A673 (cell line): ENCODE measurements around the gene AMIGO3. TPM values are rescaled to one million over a fixed set of nuclear protein-coding genes. Genes with fewer than 3 reads are reported as not detected.
"Not testable (repeated sequence)": the region's sequence is repeated elsewhere in the genome, so short reads cannot be mapped to it uniquely, and the experiment has no call there.

ENCODE experiments used
- BruUV-seq: library from RNA; stranded (reverse); fragments of 400-500 nt; replicated peaks from 2 replicates; lab custom pipeline; 2021; lab: Mats Ljungman, UMichigan
- CTCF ChIA-PET: fragments of 300-600 bp; sonication (Branson Sonifier 250); formaldehyde crosslinking; loops from one replicate; lab custom pipeline; 2022; ENCODE audit warnings: antibody characterized with exemption; lab: Charles Lee
- POLR2A ChIA-PET: fragments of 300-600 bp; sonication (Branson Sonifier 250); formaldehyde crosslinking; loops from one replicate; lab custom pipeline; 2022; ENCODE audit warnings: antibody characterized with exemption; ENCODE audit not compliant: low non-redundant PET; lab: Charles Lee
- DNase-seq: peaks from one replicate; pipeline ENCODE4 v3.0.0-alpha.2; 2015; ENCODE audit warnings: low spot score
- H3K27ac ChIP-seq: fragments of 200-600 bp; sonication (generic); 2 replicates; pipeline ENCODE4 v1.5.1; 2016; ENCODE audit warnings: mixed run types, low read depth, mild to moderate bottlenecking, mixed read lengths, antibody characterized with exemption, low read length; ENCODE audit not compliant: poor library complexity, severe bottlenecking
- H3K27me3 ChIP-seq: fragments of 200-600 bp; sonication (generic); replicated peaks from 2 replicates; pipeline ENCODE4 v1.6.1; 2017; ENCODE audit warnings: mixed run types, low read depth, mild to moderate bottlenecking, mixed read lengths, antibody characterized with exemption, low read length; ENCODE audit not compliant: insufficient read depth, poor library complexity
- H3K36me3 ChIP-seq: fragments of 200-600 bp; sonication (generic); 2 replicates; pipeline ENCODE4 v1.6.1; 2016; ENCODE audit warnings: mixed run types, mild to moderate bottlenecking, mixed read lengths, antibody characterized with exemption, low read length; ENCODE audit not compliant: insufficient read depth, poor library complexity, severe bottlenecking
- H3K4me1 ChIP-seq: fragments of 200-600 bp; sonication (generic); 2 replicates; pipeline ENCODE4 v1.6.1; 2017; ENCODE audit warnings: mixed run types, mild to moderate bottlenecking, mixed read lengths, antibody characterized with exemption, low read length; ENCODE audit not compliant: insufficient read depth, poor library complexity, severe bottlenecking
- H3K4me3 ChIP-seq: fragments of 200-600 bp; sonication (generic); 2 replicates; pipeline ENCODE4 v1.5.1; 2016; ENCODE audit warnings: low read depth, mixed run types, mild to moderate bottlenecking, mixed read lengths, low read length; ENCODE audit not compliant: poor library complexity, severe bottlenecking
- H3K9me3 ChIP-seq: fragments of 200-600 bp; sonication (generic); 2 replicates; pipeline ENCODE4 v1.6.1; 2016; ENCODE audit warnings: mixed run types, low read depth, mild to moderate bottlenecking, mixed read lengths, antibody characterized with exemption, low read length; ENCODE audit not compliant: poor library complexity, severe bottlenecking
- CTCF ChIP-seq: fragments of 300-800, 200-600 bp; sonication (generic); conservative IDR thresholded peaks from 2 replicates; pipeline ENCODE4 v1.5.1; 2017; ENCODE audit warnings: low read depth, mild to moderate bottlenecking, antibody characterized with exemption, low read length, moderate library complexity, mixed read lengths
- EZH2 ChIP-seq: fragments of 200-600 bp; sonication (generic); IDR thresholded peaks from 2 replicates; pipeline ENCODE4 v1.6.1; 2017; ENCODE audit warnings: borderline replicate concordance, low read depth, mild to moderate bottlenecking, mixed read lengths, antibody characterized with exemption, low read length; ENCODE audit not compliant: poor library complexity, severe bottlenecking
- intact Hi-C: fragments of 100-400 bp; cut with micrococcal nuclease; formaldehyde crosslinking; loops from one replicate; pipeline ENCODE4 v1.10.0; 2022; ENCODE audit not compliant: unreplicated experiment
- total RNA-seq: library from RNA; stranded (reverse); gene quantifications from 2 replicates; pipeline ENCODE4 v1.2.3, GENCODE V29; 2021

Gene AMIGO3
- total RNA-seq, 1 experiment from 2014 or later = not detected

GRCh38 chr3:49685846-49686245 lies 33.6 kb downstream of the AMIGO3 start:
- H3K36me3 ChIP-seq, H3K9me3 ChIP-seq, H3K27ac ChIP-seq, DNase-seq, intact Hi-C loops, H3K4me1 ChIP-seq, CTCF ChIA-PET, H3K4me3 ChIP-seq, POLR2A ChIA-PET, BruUV-seq, H3K27me3 ChIP-seq: not testable (repeated sequence)

GRCh38 chr3:49685103-49685502 lies 34.4 kb downstream of the AMIGO3 start:
- POLR2A ChIA-PET, DNase-seq, H3K4me1 ChIP-seq, H3K27ac ChIP-seq, H3K9me3 ChIP-seq, CTCF ChIA-PET, H3K27me3 ChIP-seq, H3K4me3 ChIP-seq, BruUV-seq, H3K36me3 ChIP-seq, intact Hi-C loops: not testable (repeated sequence)

GRCh38 chr3:49684453-49684852 lies 35.0 kb downstream of the AMIGO3 start:
- H3K27ac ChIP-seq, H3K9me3 ChIP-seq, DNase-seq, intact Hi-C loops, BruUV-seq, POLR2A ChIA-PET, H3K27me3 ChIP-seq, H3K36me3 ChIP-seq, CTCF ChIA-PET, H3K4me1 ChIP-seq, H3K4me3 ChIP-seq: not testable (repeated sequence)

GRCh38 chr3:49683162-49683561 lies 36.3 kb downstream of the AMIGO3 start:
- ChIA-PET POLR2A (no interaction called here), CTCF (no interaction called here)
- H3K4me3 ChIP-seq = no peak overlapping the region
- H3K4me1 ChIP-seq = no peaks in the 10 kb centered on the region
- TSS peak; percentile 25 for BruUV-seq
- H3K27me3 ChIP-seq = no peaks in the 10 kb centered on the region
- intact Hi-C loops = no loop called here
- H3K9me3 ChIP-seq = no peaks in the 10 kb centered on the region
- TF ChIP-seq CTCF = no peak
- no peak for TF ChIP-seq EZH2
- no peak overlapping the region for H3K27ac ChIP-seq
- DNase-seq = no peak
- H3K36me3 ChIP-seq = no peaks in the 10 kb centered on the region

- no TSS peak for BruUV-seq
- POLR2A ChIA-PET = no interaction called here
- Histone ChIP-seq H3K36me3 (no peaks in the 10 kb centered on the region), H3K9me3 (no peaks in the 10 kb centered on the region), H3K27ac (no peak overlapping the region), H3K27me3 (no peaks in the 10 kb centered on the region), H3K4me3 (no peak overlapping the region), H3K4me1 (no peaks in the 10 kb centered on the region)
- CTCF ChIA-PET = no interaction called here
- no peak for DNase-seq
- intact Hi-C loops = no loop called here
- TF ChIP-seq CTCF (no peak), EZH2 (no peak)
Observed at GRCh38 chr3:49681543-49681942, 37.9 kb downstream of the AMIGO3 start.
